HG03442 (cell line): ENCODE results near the gene PRRC2C.
"Not testable (repeated sequence)": the region's sequence is repeated elsewhere in the genome, so short reads cannot be mapped to it uniquely, and the experiment has no call there.

Experiments used
- ATAC-seq: cut with Tn5 transposase; IDR thresholded peaks from one replicate; pipeline ENCODE4 v1.9.1; 2021; ENCODE audit warnings: mild to moderate bottlenecking, moderate library complexity; ENCODE audit not compliant: unreplicated experiment

The PRRC2C gene

DNA sequence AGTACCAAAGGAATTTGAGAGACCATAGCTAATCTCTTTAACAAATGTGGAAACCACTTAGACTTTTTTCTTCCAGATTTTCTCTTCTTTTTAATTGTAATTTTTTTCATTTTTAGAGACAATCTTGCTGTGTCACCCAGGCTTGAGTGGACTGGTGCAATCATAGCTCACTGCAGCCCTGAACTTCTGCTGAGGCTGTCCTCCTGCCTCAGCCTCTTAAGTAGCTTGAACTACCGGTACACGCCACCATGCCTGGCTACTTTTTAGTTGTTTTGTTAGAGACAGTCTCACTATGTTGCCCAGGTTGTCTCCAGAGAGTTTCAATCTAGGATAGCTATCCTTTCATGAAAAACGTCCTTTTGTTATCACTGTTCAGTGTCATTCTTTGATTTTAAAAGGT lies 15.0 kb downstream of the PRRC2C start:
- no peak for ATAC-seq

DNA sequence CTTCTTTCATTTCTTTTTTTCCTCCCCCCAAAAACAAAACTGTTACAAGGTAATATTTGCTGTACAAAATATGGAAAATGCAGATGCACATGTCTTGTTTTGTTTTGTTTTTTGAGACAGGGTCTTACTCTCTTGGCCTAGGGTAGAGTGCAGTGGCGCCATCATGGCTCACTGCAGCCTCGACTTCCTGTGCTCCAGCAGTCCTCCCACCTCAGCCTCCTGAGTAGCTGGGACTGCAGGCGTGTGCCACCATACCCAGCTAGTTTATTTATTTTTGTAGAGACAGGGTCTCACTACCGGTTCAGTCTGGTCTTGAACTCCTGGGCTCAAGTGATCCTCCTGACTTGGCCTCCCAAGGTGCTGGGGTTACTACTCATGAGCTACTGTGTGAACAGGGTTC lies 15.5 kb downstream of the PRRC2C start:
- no peak for ATAC-seq

DNA sequence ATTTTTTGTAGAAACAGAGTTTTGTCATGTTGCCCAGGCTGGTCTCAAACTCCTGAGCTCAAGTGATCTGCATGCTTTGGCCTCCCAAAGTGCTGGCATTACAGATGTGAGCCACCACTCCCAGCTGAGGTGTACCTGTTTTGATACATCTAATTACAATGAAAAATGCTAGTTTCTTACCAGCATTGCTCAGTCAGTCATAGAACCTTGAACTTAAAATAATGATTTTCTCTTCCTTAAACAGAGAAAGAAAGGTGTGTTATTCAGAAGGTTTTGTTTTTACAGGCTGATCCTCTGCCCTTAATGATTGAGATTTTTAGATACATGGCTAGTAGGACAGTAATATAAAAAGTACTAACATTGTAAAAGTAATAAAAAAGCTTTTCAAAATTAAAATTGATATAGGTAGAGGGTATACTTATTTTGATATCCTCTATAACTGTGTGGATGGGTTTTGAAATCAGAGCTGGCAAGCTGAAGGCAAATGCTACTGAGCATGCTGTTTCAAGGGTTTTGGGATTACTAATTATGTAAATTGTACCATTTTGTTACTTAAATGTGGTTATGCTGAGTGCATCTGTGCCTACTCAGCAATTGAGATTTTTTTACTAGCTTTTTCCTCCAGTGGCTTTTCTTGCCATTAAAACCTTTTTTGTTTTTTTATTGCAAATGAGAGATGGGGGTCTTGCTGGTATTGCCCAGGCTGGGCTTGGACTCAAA lies 16.1 kb downstream of the PRRC2C start:
- ATAC-seq, result no peak

DNA sequence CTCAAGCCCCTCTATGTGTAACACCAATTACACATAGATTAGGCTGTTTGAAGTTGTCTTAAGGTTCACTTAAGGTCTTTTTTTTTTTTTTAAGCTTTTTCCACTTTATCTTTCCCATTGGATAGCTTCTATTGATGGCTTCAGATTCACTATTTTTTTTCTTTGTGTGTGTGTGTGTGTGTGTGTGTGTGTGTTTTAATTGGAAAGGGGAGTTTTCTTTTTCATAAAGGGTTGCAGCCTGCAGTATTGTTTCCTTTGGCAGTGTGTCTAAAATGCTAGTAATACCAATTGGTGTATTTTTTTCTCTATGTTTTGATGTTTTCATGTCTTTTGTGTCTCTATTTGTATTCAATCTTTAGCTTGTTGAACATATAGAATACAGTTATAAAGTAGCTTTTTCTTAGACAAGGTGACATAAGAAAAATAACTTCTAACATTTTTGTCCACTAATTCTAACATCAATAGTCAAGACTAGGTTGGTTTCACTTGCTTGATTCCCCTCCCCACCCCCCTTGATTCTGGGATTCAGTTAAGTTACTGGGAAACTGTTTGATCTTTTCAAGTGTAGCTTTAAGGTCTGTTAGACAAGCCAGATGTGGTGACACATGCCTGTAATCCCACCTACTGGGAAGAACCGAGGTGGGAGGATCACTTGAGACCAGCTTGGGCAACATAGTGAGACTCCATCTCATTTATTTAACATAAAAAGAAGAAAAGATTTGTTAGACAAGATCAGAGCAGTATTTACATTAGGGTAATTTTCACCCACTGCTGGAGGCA lies 21.4 kb downstream of the PRRC2C start:
- no peak for ATAC-seq

DNA sequence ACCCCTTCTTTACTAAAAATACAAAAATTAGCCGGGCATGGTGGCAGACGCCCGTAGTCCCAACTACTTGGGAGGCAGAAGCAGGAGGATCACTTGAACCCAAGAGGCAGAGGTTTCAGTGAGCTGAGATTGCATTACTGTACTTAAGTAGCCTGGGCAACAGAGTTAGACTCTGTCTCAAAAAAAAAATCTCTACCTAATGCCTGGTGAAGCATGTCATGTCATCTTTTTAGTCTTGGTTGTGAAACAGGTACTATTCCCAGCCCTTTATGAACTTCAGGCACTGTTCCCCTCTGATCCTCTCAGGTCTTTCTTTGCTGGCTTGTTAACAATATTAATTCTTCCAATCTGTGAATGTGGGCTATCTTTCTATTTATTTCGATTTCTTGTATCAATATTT lies 22.1 kb downstream of the PRRC2C start:
- ATAC-seq, result no peak

DNA sequence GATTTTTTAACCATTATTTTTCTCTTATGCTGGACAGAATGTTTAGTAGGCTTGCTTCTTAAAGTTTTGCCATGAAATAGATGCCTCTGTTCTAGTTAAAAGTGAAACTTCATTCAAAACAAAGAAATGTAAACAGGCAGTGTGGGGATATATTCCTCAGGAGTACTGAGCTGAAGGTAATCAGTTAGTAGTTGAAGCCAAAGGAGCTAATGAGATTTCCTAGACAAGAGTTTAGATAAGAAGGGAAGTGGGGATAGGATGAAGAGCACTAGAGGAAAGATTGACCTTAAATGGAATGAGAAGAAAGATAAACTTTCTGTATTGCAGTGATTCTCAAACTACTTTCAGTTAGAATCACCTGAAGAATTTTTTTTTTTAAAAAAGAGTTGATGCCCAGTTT lies 23.9 kb downstream of the PRRC2C start:
- ATAC-seq, result no peak

DNA sequence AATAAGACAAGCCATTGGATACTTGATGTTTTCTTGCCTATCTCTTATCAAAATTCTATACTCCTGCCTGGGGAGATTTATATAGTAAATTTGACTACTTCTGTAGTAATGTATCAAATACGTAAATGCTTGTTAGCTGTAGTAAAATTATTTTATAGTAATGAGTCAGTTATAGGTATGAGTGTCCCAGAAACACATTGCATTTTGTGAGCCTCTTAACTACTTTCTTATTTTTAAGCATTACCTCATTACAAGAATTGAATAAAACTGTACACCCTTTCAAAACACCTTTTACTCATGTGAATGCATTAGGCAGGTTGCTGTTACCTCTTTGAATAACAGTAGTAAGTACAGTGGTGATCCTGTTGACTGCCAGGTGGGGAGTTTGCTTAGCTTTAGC lies 28.4 kb downstream of the PRRC2C start:
- ATAC-seq, result no peak

DNA sequence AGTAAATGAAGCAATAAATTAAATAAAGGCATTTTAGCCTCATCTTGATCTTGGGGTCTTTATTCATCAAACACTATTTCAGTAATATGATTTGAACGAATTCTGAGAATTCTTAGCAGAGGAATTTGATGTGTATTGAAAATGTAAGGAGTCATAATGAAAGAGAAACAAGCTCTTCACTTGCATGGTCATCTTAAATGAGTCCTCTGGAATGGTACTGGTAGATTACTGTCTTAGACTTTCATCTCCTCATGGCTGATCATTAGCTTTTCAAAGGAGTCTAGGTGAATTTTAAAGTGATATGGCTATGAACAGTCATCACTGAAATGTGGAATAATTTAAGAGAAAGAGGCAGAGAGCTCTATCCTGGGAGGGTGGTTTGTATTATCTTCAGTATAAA lies 30.0 kb downstream of the PRRC2C start:
- no peak for ATAC-seq

DNA sequence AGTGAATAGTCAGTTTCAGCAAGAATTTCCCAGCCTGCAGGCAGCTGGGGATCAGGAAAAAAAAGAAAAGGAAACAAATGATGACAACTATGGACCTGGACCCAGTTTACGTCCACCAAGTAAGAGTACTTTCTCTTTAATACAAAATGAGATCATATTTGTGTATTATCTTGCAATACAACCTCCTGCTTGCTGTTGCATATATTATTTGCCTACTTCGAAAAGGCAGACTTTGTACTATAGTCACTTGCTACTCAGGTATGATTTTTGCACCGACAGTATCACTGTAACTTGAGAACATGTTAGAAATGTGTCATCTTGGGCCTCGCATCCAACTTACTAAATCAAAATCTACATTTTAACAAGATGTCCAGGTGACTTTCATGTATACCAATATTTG lies 30.4 kb downstream of the PRRC2C start:
- no peak for ATAC-seq

DNA sequence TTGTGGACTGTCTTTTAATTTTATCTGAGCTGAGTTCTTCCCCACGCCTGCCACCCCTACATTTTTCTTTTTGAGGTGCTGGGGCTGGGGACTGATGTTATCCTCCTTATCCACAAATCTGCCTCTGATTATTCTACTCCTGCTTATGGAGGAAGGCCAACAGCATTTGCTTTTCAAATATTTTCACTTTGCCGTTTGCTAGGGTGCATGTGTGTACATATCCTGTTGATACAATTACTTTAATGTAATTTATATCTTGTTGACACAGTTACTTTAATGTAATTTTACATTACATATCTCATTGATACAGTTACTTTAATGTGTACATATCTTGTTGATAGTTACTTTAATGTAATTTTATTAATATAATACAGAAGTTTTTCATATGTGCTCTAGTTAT lies 36.2 kb downstream of the PRRC2C start:
- ATAC-seq, result no peak

DNA sequence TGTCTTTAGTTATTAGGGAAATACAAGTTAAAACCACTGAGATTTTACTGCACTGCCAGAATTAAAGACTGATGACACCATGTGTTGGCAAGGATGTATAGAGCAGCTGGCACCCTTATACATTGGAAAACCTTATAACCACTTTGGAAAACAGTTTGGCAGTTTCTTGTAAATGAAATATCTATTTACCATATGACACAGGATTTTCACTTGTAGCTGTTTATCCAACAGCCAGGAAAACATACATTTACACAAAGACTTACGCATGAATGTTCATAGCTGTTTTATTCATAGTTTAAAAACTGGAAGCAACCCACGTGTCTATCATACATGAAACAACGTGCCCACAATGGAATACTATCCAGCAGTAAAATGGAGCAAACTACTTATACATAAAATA lies 45.3 kb downstream of the PRRC2C start:
- ATAC-seq, result no peak

DNA sequence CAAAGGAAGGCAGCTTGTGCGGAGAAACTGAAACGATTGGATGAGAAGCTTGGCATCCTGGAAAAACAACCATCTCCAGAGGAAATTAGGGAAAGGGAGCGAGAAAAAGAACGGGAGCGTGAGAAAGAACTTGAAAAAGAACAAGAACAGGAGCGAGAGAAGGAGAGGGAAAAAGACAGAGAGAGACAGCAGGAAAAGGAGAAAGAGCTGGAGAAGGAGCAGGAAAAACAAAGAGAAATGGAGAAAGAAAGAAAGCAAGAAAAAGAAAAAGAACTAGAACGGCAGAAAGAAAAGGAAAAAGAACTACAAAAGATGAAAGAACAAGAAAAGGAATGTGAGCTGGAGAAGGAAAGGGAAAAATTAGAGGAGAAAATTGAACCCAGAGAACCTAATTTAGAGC lies 47.2 kb downstream of the PRRC2C start:
- ATAC-seq, result no peak

DNA sequence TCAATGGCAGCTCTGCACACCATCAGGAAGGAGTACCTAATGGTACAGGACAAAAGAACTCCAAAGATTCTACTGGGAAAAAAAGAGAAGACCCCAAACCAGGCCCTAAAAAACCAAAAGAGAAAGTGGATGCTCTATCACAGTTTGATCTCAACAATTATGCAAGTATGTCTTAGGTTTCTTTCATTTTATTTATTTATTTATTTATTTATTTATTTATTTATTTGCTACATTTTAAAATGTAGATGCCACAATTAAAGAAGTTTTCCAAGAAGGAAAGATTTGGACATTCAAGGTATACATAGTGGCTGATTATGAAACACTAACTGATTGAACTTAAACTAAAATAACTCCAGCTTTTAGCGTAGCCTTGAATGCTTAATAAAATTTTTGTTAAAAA lies 60.2 kb downstream of the PRRC2C start:
- no peak for ATAC-seq

DNA sequence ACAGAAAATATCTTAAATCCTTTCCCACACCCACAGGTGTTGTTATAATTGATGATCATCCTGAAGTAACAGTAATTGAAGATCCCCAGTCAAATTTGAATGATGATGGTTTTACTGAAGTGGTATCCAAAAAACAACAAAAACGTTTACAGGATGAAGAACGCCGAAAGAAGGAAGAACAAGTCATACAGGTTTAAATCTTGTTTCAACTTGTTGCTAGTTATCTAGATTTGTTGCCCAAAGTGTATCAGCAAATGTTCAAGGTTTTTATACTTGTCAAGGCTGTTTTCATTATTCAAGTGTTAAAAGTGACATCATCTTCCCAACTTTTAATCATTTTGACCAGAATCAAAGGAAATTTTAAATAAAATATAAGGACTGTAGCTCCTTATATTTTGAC lies 64.7 kb downstream of the PRRC2C start:
- ATAC-seq, result no peak

DNA sequence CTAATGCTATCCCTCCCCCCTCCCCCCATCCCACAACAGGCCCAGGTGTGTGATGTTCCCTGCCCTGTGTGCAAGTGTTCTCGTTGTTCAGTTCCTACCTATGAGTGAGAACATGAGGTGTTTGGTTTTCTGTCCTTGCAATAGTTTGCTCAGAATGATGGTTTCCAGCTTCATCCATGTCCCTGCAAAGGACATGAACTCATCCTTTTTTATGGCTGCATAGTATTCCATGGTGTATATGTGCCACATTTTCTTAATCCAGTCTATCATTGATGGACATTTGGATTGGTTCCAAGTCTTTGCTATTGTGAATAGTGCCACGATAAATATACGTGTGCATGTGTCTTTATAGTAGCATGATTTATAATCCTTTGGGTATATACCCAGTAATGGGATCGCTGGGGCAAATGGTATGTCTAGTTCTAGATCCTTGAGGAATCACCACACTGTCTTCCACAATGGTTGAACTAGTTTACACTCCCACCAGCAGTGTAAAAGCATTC lies 65.3 kb downstream of the PRRC2C start:
- not testable (repeated sequence) for ATAC-seq

DNA sequence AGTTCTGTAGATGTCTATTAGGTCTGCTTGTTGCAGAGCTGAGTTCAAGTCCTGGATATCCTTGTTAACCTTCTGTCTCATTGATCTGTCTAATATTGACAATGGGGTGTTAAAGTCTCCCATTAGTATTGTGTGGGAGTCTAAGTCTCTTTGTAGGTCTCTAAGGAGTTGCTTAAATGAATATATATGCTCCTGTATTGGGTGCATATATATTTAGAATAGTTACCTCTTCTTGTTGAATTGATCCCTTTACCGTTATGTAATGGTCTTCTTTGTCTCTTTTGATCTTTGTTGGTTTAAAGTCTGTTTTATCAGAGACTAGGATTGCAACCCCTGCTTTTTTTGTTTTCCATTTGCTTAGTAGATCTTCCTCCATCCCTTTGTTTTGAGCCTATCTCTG lies 68.6 kb downstream of the PRRC2C start:
- not testable (repeated sequence) for ATAC-seq

DNA sequence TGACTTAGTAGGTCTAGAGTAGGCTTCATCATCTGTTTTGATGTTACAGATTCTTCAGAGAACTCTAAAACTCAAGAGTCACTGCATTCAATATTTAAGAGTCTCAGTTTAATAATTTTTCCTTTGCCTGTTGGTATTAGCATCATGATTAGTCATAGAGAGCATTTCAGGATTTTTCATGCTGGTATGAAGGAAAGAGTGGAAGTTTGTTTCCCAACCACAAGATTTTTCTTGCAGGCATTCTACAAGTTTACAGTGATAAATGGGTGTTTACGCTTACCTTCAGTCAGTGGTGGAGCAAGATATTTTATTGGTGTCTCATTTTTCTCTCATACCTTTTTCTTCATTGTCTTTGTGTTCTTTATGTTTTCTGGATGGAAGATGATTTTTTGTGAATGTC lies 78.3 kb downstream of the PRRC2C start:
- ATAC-seq, result no peak

DNA sequence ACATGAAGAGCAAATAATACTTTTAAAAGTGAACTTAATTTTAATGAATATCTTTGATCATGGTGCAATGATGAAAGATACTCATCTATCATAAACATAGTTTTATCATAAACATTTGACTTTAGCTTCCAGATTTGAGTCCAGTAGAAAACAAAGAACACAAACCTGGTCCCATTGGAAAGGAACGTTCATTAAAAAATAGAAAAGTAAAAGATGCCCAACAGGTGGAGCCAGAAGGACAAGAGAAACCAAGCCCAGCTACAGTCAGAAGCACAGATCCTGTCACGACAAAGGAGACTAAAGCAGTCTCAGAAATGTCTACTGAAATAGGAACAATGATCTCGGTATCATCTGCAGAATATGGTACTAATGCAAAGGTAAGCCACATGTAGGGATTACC lies 81.1 kb downstream of the PRRC2C start:
- no peak for ATAC-seq

DNA sequence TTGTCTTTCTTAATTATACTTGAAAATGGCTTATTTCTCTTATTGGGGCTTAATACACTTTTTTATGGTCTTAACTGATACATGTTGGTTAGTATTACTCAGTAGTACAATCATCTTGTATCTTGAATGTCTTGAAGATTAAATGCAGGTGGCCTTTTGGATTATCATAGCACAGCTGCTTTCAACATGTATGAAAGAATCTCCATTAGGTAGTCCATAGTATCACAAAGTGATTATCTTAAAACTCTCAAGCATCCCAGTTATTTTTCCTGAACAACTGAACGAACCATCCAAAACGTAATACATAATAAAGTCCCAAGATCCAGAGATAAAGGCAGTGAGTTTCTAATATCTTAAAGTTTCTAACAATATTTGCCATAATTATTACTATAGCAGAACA lies 85.0 kb downstream of the PRRC2C start:
- ATAC-seq, result no peak

DNA sequence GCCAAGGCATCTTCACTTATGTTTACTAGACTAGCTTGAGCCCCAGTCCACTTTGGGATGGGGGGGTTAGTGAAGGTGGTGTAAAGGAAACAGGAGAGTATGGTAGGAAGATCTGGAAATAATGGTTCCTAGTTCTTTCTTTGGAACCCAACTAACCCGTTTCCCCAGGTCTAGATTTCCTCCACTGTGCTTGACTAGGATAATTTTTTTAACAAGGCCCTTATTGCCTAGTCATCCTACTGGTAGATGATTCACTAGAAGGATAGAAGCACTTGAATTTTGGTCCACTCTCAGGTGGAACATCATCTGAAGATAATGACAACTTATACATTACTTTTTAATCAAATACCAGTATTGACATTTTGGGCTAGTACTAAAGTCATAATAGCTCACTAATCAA lies 90.8 kb downstream of the PRRC2C start:
- ATAC-seq, result no peak

DNA sequence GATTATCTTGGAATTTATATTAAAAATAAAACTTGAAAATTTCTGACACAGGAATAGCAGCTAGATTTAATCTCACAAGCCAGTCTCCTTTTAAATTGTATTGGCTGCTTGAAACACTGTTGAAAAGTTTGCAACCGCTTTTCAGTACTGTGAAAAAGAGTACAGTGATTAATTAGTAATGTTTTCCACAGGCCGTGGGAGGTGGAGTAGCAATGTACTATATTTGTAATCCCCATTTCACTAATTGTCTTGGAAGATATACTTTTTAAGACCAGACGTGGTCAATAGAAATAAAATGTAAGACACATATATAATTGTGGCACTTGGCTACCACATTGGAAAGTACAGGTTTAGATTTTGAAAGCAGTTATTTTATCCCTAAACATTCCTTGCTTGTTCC lies 95.9 kb downstream of the PRRC2C start:
- ATAC-seq, result no peak

DNA sequence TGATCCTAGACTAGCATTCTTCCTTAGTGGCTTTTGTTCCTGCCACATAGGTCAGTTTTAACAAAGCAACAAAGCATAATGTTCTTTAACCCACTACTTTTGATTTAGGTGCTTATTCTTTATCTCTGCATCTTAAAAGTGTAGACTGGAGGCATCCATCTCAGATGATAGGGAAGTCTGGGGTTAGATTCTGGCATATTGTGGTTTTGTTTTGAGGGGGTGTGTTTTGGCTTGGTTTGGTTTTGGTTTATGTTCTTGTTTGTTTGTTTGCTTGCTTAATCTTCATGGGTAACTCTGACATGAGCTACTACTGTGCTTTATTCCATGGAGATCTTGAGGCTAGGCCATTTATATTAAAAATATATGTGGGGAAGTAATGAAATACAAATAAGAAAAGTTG lies 96.4 kb downstream of the PRRC2C start:
- no peak for ATAC-seq
